ENCODE measurements around the gene FAM89A.

FAM89A gene

GRCh38 chr1:231044588-231044987 lies 4.5 kb upstream of the FAM89A start:
- no peak for DNase-seq (ENCODE audit: low read depth, low spot score)
- H3K4me3 ChIP-seq (ENCODE audit: low read depth, low read length), result no peak overlapping the region
- TF ChIP-seq, protein P1, sequence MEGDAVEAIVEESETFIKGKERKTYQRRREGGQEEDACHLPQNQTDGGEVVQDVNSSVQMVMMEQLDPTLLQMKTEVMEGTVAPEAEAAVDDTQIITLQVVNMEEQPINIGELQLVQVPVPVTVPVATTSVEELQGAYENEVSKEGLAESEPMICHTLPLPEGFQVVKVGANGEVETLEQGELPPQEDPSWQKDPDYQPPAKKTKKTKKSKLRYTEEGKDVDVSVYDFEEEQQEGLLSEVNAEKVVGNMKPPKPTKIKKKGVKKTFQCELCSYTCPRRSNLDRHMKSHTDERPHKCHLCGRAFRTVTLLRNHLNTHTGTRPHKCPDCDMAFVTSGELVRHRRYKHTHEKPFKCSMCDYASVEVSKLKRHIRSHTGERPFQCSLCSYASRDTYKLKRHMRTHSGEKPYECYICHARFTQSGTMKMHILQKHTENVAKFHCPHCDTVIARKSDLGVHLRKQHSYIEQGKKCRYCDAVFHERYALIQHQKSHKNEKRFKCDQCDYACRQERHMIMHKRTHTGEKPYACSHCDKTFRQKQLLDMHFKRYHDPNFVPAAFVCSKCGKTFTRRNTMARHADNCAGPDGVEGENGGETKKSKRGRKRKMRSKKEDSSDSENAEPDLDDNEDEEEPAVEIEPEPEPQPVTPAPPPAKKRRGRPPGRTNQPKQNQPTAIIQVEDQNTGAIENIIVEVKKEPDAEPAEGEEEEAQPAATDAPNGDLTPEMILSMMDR (IDR thresholded peaks at IDR 0.05; ENCODE audit: low read depth, low read length), result no peak
- in situ Hi-C loops (cut with HindIII; ENCODE audit: low sequenced_read_pairs), result no loop called here

- no peak overlapping the region for H3K4me3 ChIP-seq (ENCODE audit: low read depth, low read length)
- in situ Hi-C loops (cut with HindIII; ENCODE audit: low sequenced_read_pairs), result no loop called here
- TF ChIP-seq, protein P1 (IDR thresholded peaks at IDR 0.05; ENCODE audit: low read depth, low read length), result no peak
- no peak for DNase-seq (ENCODE audit: low read depth, low spot score)
These were observed 1.7 kb upstream of the FAM89A start for GRCh38 chr1:231041719-231042261.

DNA sequence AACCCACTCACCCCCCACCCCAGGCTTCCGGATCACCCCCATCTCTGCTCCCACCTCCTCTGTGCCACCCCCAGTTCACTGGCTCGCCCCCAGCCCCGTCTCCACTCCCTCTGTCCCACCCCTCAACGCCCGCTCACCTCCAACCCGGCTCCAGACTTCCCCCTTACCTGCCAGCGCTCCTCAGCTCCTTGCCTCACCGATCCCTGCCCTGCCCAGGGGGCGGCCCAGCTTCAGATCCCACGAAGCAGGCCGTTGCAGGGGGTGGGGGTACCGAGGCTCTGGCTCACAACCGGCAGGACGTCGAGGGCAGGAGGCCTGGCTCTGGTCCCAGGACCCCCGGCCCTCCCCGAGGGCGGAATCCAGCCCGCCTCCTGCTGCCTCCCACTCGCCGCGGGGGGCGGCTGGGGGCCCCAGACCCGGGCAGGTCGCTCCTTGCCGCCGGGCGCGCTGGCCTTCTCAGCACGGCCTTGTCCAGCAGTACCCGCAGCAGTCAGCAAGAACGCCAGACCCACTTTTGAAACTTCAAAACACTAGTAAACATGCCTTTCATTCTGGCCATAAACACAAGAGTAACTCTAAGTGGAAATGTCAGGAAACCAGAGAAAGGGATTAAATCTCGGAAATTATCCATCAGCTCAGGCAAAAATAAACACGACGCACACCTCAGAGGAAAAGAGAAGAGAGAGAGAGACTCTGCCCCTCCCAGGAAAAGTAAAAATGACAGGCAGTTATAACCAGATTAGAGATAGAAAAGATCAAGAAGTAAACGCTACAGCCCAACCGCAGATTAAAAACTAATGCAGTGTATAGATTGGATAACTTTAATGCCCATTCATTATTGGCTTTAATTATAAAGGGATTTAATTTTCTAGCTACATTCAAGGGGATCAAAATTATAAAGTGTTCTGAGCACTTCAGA lies 1.0 kb upstream of the FAM89A start:
- H3K4me3 ChIP-seq (ENCODE audit: low read depth, low read length), result peak overlapping the region; percentile 67
- TF ChIP-seq, protein P1 (IDR thresholded peaks at IDR 0.05; ENCODE audit: low read depth, low read length), result no peak

GRCh38 chr1:231039161-231040018 lies 664 bp downstream of the FAM89A start:
- in situ Hi-C loops (cut with HindIII; ENCODE audit: low sequenced_read_pairs), result no loop called here
- TF ChIP-seq, protein P1 (IDR thresholded peaks at IDR 0.05; ENCODE audit: low read depth, low read length), result no peak
- peak; percentile 30 for DNase-seq (ENCODE audit: low read depth, low spot score)
- H3K4me3 ChIP-seq (ENCODE audit: low read depth, low read length), result peak overlapping the region; percentile 67

More for the DNA sequence above, 1.0 kb upstream of the FAM89A start:
- DNase-seq (ENCODE audit: low read depth, low spot score), result no peak
- in situ Hi-C loops (cut with HindIII; ENCODE audit: low sequenced_read_pairs), result no loop called here

- H3K4me3 ChIP-seq (ENCODE audit: low read depth, low read length), result no peak overlapping the region
- TF ChIP-seq, protein P1 (IDR thresholded peaks at IDR 0.05; ENCODE audit: low read depth, low read length), result no peak
- in situ Hi-C loops (cut with HindIII; ENCODE audit: low sequenced_read_pairs), result no loop called here
- DNase-seq (ENCODE audit: low read depth, low spot score), result peak; percentile 58
These were observed 2.2 kb downstream of the FAM89A start for GRCh38 chr1:231037585-231038517.

Measured in astrocyte of the spinal cord (primary cell).